ENCODE results near the gene PSMB2. TPM values are rescaled to one million over a fixed set of nuclear protein-coding genes. Genes with fewer than 3 reads are reported as not detected.
A peak's percentile ranks its signal among the peaks of the same experiment; 100 is the strongest.

Gene PSMB2
- total RNA-seq, 2 experiments from 2014 or later, result 76.4 to 78.1 TPM

DNA sequence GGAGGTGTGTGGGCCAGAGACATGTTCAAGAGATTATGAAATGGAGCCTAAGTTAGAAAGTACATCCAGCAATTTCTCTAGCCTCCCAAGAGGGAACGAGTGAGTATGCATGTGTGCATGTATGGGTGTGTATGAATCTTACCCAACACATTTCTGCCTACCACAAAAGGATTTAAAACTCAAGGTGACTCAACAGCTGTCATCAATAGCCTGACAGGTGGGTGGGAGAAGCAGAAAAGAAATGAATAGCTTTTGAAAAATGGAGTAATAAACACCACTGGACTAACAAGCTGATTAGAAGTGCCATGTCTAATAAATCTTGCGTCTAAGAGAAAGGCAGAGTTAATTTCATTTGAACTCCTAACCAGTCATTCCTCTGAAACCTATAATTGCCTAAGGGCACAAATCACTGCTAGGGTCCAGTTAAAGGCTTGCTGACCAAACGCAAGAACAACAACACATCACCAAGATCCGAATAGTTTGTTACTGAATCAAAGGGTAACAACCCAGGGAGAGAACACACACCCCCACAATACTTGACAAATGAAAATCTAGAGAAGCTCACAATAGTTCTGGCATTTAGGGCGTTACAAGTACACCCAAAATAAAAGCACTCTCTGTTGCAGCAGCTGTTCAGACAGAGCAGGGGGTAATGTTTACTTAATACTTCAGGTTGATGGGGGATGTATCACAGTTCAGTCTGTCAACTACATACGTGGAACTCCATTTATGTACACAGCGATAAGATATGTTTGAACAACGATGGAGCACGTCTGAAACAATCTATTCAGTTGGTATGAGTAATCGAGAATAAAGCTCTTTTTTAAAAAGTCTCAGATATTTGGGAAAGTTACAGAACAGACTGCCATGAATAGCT, 85.5 kb downstream of the PSMB2 start:
- CTCF ChIA-PET, result interaction anchor here (0.5 to 2.9 kb wide), 11 partner anchors 9 to 327 kb away, joined by 3 to 45 read pairs (median 5); partner anchors contain the start of gene AGO1

DNA sequence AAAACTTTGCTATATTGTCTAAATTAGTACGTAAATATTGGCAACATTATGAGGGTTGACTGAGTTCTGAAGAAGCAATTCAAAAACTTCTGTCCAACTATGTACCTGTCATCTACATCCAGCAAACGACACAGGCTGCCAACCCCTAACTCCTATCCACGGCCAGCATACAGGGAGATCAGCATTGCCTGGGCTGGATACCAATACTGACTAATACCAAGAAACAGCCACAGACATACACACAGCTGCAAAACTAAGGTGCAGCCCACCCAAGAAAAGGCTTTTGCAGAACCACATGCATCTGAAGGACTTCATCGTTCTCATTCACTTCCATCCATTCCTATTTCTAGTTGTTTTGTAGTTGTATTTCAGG, 86.1 kb downstream of the PSMB2 start:
- H3K36me3 Mint-ChIP-seq (ENCODE audit: low read depth), result peaks cover 29% of the 10 kb centered on the region
- CTCF ChIA-PET, result interaction anchor here (1.2 to 2.9 kb wide), 4 partner anchors 9 to 104 kb away, joined by 3 to 45 read pairs (median 12); no protein-coding TSS in a partner anchor
- POLR2A ChIA-PET, result interaction anchor here (1.7 to 5.3 kb wide), 4 partner anchors 15 to 354 kb away, joined by 3 to 61 read pairs (median 40); no protein-coding TSS in a partner anchor
- DNase-seq, result no peak
- no peaks in the 10 kb centered on the region for H3K9me3 Mint-ChIP-seq
- no peaks in the 10 kb centered on the region for H3K27me3 Mint-ChIP-seq
- H3K27ac Mint-ChIP-seq, result no peak overlapping the region
- no peak overlapping the region for H3K4me3 Mint-ChIP-seq
- H3K4me1 Mint-ChIP-seq, result peaks cover 46% of the 10 kb centered on the region

More for the DNA sequence above, 85.5 kb downstream of the PSMB2 start:
- H3K27ac Mint-ChIP-seq, result peak overlapping the region; percentile 75
- DNase-seq, result no peak
- POLR2A ChIA-PET, result interaction anchor here (0.9 to 5.3 kb wide), 13 partner anchors 9 to 476 kb away, joined by 3 to 61 read pairs (median 5); partner anchors contain the start of genes CLSPN, SFPQ and ZMYM1
- no peaks in the 10 kb centered on the region for H3K9me3 Mint-ChIP-seq
- peaks cover 26% of the 10 kb centered on the region for H3K36me3 Mint-ChIP-seq (ENCODE audit: low read depth)
- H3K4me1 Mint-ChIP-seq, result peaks cover 46% of the 10 kb centered on the region
- peak overlapping the region; percentile 95 for H3K4me3 Mint-ChIP-seq
- no peaks in the 10 kb centered on the region for H3K27me3 Mint-ChIP-seq

DNA sequence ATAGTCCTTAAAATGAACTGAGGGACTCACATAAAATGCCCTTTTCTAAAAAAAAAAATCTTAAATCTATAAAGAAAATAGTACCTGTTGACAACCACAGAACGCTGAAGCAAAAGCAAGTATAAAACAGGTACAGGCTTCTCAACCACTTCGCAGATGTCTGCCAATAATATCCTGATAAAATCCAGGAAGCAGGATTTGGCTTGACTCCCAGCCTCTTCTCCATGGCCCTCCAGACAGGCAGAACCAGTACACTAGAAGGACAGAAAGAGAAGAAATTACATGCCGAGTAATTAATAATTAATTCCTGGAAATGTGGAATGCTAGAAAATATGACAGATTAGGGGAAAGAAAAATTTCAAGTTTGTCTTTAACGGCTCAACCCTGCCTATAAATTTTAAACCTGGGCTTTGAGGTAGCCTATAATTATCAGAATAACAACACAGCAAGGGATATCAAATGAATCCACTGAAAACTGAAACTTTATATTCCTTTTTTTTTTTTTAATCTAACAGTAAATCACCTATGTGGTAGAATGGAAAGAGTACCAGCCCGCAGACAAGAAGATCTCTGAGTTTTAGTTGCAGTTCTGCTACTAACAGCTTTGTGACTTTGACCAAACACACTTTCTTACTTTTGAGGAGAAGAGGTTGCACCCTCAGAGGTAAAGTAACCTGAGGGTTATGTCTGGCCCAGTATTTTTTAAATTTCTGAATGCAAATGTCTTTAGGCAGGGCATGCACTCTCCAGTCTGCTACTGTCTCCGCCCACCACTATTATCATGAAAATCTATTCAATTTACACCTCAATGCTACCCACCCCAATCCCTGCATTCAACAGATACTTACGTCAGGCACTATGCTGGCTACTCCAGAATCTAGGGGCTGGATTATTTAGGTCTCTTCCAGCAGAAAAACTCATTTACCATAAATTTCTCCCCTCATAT, 86.8 kb downstream of the PSMB2 start:
- DNase-seq, result no peak
- H3K4me1 Mint-ChIP-seq, result peaks cover 42% of the 10 kb centered on the region
- no peak overlapping the region for H3K27ac Mint-ChIP-seq
- no peaks in the 10 kb centered on the region for H3K27me3 Mint-ChIP-seq
- peaks cover 34% of the 10 kb centered on the region for H3K36me3 Mint-ChIP-seq (ENCODE audit: low read depth)
- ChIA-PET POLR2A (interaction anchor here (1.1 to 4.7 kb wide), 2 partner anchors 103 to 117 kb away, joined by 5 to 44 read pairs; no protein-coding TSS in a partner anchor), CTCF (no interaction called here)
- no peaks in the 10 kb centered on the region for H3K9me3 Mint-ChIP-seq
- no peak overlapping the region for H3K4me3 Mint-ChIP-seq

DNA sequence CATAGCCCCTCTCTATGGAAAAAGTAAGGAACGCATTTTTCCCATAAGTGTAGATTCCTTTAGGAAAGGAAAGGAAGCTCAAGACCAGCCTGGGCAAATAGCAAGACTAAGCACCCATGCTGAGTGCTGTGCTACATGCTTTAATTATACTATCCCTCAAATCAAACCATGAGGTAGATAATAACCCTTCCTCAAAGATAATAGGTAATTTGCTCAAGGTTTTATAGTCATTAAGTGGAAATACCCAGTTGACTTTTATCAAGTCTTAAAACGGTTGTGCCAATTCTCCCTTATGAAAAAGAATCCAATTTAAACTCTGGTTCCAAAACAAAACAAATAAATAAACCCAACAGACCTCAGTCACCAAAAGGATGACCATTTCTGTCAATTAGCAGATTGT, 87.5 kb downstream of the PSMB2 start:
- POLR2A ChIA-PET, result interaction anchor here (1.1 kb wide), 1 partner anchor 116 kb away, joined by 5 read pairs; no protein-coding TSS in a partner anchor
- no peaks in the 10 kb centered on the region for H3K9me3 Mint-ChIP-seq
- CTCF ChIA-PET, result interaction anchor here (2.4 to 2.8 kb wide), 2 partner anchors 103 to 110 kb away, joined by 7 to 18 read pairs; no protein-coding TSS in a partner anchor
- no peak overlapping the region for H3K27ac Mint-ChIP-seq
- H3K27me3 Mint-ChIP-seq, result no peaks in the 10 kb centered on the region
- H3K4me1 Mint-ChIP-seq, result peaks cover 36% of the 10 kb centered on the region
- no peak overlapping the region for H3K4me3 Mint-ChIP-seq
- peaks cover 39% of the 10 kb centered on the region for H3K36me3 Mint-ChIP-seq (ENCODE audit: low read depth)
- no peak for DNase-seq

Other genes with a start within 250 kb of the PSMB2 start
- gene KIAA0319L, start 84.1 kb downstream of the PSMB2 start, total RNA-seq, result 10 to 100 TPM; 48.4 to 53.2 TPM
- 10 to 100 TPM; 25.6 to 27.8 TPM for gene NCDN, start 83.7 kb downstream of the PSMB2 start, total RNA-seq
- gene TFAP2E, start 68.2 kb downstream of the PSMB2 start, total RNA-seq, result under 1 TPM; 0.65 to 0.85 TPM
- 10 to 100 TPM; 12.2 to 13.1 TPM for gene C1orf216, start 77.4 kb upstream of the PSMB2 start, total RNA-seq
- gene CLSPN, start 128.5 kb upstream of the PSMB2 start, total RNA-seq, result 10 to 100 TPM; 53.5 to 56.7 TPM
- gene AGO4, start 166.5 kb upstream of the PSMB2 start, total RNA-seq, result 10 to 100 TPM; 16.5 to 20.9 TPM
- 10 to 100 TPM; 20.8 to 21.0 TPM for gene AGO1, start 241.7 kb upstream of the PSMB2 start, total RNA-seq